ENCODE results near the gene CAB39. TPM values are rescaled to one million over a fixed set of nuclear protein-coding genes. Genes with fewer than 3 reads are reported as not detected.

Gene CAB39
- total and polyA plus RNA-seq, 4 donors = 19.4 to 123 (median 57.1) TPM

GRCh38 chr2:230671117-230671516 is 41.5 kb upstream of the CAB39 start:
- no peaks in the 10 kb centered on the region for H3K27me3 ChIP-seq (ENCODE audit: control insufficient read depth in 3 of 3, insufficient read depth in 3 of 3, low read length in 2 of 3)
- no peak overlapping the region for H3K9ac ChIP-seq (ENCODE audit: insufficient read depth in 1 of 2, low read length in 2 of 2)
- no peak for DNase-seq
- H3K4me1 ChIP-seq (ENCODE audit: control insufficient read depth in 5 of 5, insufficient read depth in 5 of 5, low read length in 5 of 5) = peaks cover 0 to 6% (median 4%) of the 10 kb centered on the region in 5 donors
- no peak for TF ChIP-seq CTCF (IDR thresholded peaks at IDR 0.05; ENCODE audit: control extremely low read depth, extremely low read depth)
- WGBS, 2 donors = 44 to 62% methylated on average over 4 of the region's 4 CpGs
- H3K4me3 ChIP-seq = no peak overlapping the region
- ATAC-seq (ENCODE audit: insufficient read depth, low FRiP score) = no peak
- no peaks in the 10 kb centered on the region for H3K9me3 ChIP-seq (ENCODE audit: control insufficient read depth in 4 of 4, insufficient read depth in 3 of 4, low read length in 3 of 4)
- no peak overlapping the region for H3K27ac ChIP-seq (ENCODE audit: low read depth in 1 of 2, low read length in 1 of 2)
- H3K36me3 ChIP-seq (ENCODE audit: control insufficient read depth in 4 of 4, insufficient read depth in 4 of 4, low read length in 4 of 4) = no peaks in the 10 kb centered on the region

- H3K9me3 ChIP-seq (ENCODE audit: control insufficient read depth in 4 of 4, insufficient read depth in 3 of 4, low read length in 3 of 4) = peaks cover 0 to 1% (median 0%) of the 10 kb centered on the region in 4 donors
- DNase-seq (no peak), ATAC-seq (ENCODE audit: insufficient read depth, low FRiP score) (no peak)
- H3K36me3 ChIP-seq (ENCODE audit: control insufficient read depth in 4 of 4, insufficient read depth in 4 of 4, low read length in 4 of 4) = no peaks in the 10 kb centered on the region
- H3K4me3 ChIP-seq = no peak overlapping the region
- no peak overlapping the region for H3K27ac ChIP-seq (ENCODE audit: low read depth in 1 of 2, low read length in 1 of 2)
- H3K4me1 ChIP-seq (ENCODE audit: control insufficient read depth in 5 of 5, insufficient read depth in 5 of 5, low read length in 5 of 5) = peaks cover 0 to 6% (median 3%) of the 10 kb centered on the region in 5 donors
- no peak overlapping the region for H3K9ac ChIP-seq (ENCODE audit: insufficient read depth in 1 of 2, low read length in 2 of 2)
- TF ChIP-seq CTCF (IDR thresholded peaks at IDR 0.05; ENCODE audit: control extremely low read depth, extremely low read depth) = no peak
- WGBS, 2 donors = 90 to 96% methylated on average over 12 of the region's 12 CpGs
- no peaks in the 10 kb centered on the region for H3K27me3 ChIP-seq (ENCODE audit: control insufficient read depth in 3 of 3, insufficient read depth in 3 of 3, low read length in 2 of 3)
Measured at GRCh38 chr2:230672836-230673235, 39.8 kb upstream of the CAB39 start.

- 94% methylated on average over 2 of the region's 2 CpGs for WGBS, 2 donors
- Histone ChIP-seq H3K9me3 (ENCODE audit: control insufficient read depth in 4 of 4, insufficient read depth in 3 of 4, low read length in 3 of 4) (peaks cover 0 to 4% (median 0%) of the 10 kb centered on the region in 4 donors), H3K27me3 (ENCODE audit: control insufficient read depth in 3 of 3, insufficient read depth in 3 of 3, low read length in 2 of 3) (no peaks in the 10 kb centered on the region), H3K27ac (ENCODE audit: low read depth in 1 of 2, low read length in 1 of 2) (no peak overlapping the region), H3K9ac (ENCODE audit: insufficient read depth in 1 of 2, low read length in 2 of 2) (no peak overlapping the region), H3K36me3 (ENCODE audit: control insufficient read depth in 4 of 4, insufficient read depth in 4 of 4, low read length in 4 of 4) (no peaks in the 10 kb centered on the region), H3K4me1 (ENCODE audit: control insufficient read depth in 5 of 5, insufficient read depth in 5 of 5, low read length in 5 of 5) (peaks cover 0 to 6% (median 0%) of the 10 kb centered on the region in 5 donors), H3K4me3 (no peak overlapping the region)
- ATAC-seq (ENCODE audit: insufficient read depth, low FRiP score) (no peak), DNase-seq (no peak)
- no peak for TF ChIP-seq CTCF (IDR thresholded peaks at IDR 0.05; ENCODE audit: control extremely low read depth, extremely low read depth)
Measured at GRCh38 chr2:230674401-230674800, 38.2 kb upstream of the CAB39 start.

All from lung (tissue), 12 donors.